IMR-90 (cell line): ENCODE results near the gene CPNE1. TPM values are rescaled to one million over a fixed set of nuclear protein-coding genes. Genes with fewer than 3 reads are reported as not detected.

ENCODE experiments used
- ATAC-seq: fragments of 200-7000 bp; cut with Tn5 transposase; 2 replicates; pipeline ENCODE4 v1.9.1; 2020; ENCODE audit warnings: low read depth, mild to moderate bottlenecking, moderate library complexity
- BruUV-seq: library from RNA; stranded (reverse); fragments of 400-500 nt; replicated peaks from 2 replicates; lab custom pipeline; 2021; lab: Mats Ljungman, UMichigan
- CTCF ChIA-PET: fragments of 300-600 bp; formaldehyde crosslinking; extraction: SDS; loops from one replicate; lab custom pipeline; 2021; ENCODE audit warnings: antibody characterized with exemption; lab: Yijun Ruan, JAX
- POLR2A ChIA-PET: fragments of 300-600 bp; sonication (Branson Sonifier 250); formaldehyde crosslinking; loops from one replicate; lab custom pipeline; 2022; ENCODE audit warnings: antibody characterized with exemption; ENCODE audit not compliant: unreplicated experiment; lab: Charles Lee
- DNase-seq: peaks from one replicate; pipeline ENCODE4 v3.0.0; 2013
- H2AFZ ChIP-seq: replicated peaks from 2 replicates; pipeline ENCODE3; 2013; ENCODE audit warnings: low read length, mild to moderate bottlenecking; ENCODE audit not compliant: poor library complexity
- H2AK5ac ChIP-seq: 2 replicates; pipeline ENCODE4 v1.6.1; 2013; ENCODE audit warnings: low read depth, low read length, inconsistent platforms
- H2AK9ac ChIP-seq: replicated peaks from 2 replicates; pipeline ENCODE3; 2013; ENCODE audit warnings: mild to moderate bottlenecking, low read depth, low read length, moderate library complexity; ENCODE audit not compliant: poor library complexity
- H2BK120ac ChIP-seq: 2 replicates; pipeline ENCODE4 v1.6.1; 2013; ENCODE audit warnings: low read depth, low read length, inconsistent platforms
- H2BK15ac ChIP-seq: 3 replicates; pipeline ENCODE4 v1.6.1; 2013; ENCODE audit warnings: low read depth, low read length, inconsistent platforms
- H2BK20ac ChIP-seq: 2 replicates; pipeline ENCODE4 v1.6.1; 2013; ENCODE audit warnings: low read depth, mild to moderate bottlenecking, inconsistent platforms, low read length, moderate library complexity
- H2BK5ac ChIP-seq: 2 replicates; pipeline ENCODE4 v1.6.1; 2013; ENCODE audit warnings: mild to moderate bottlenecking, low read depth, low read length, inconsistent platforms; ENCODE audit not compliant: poor library complexity, severe bottlenecking
- H3K14ac ChIP-seq: replicated peaks from 2 replicates; pipeline ENCODE4 v1.6.1; 2013; ENCODE audit warnings: low read depth, low read length, inconsistent platforms
- H3K18ac ChIP-seq: 2 replicates; pipeline ENCODE4 v1.6.1; 2013; ENCODE audit warnings: low read depth, low read length, control low read depth
- H3K23ac ChIP-seq: 2 replicates; pipeline ENCODE4 v1.6.1; 2013; ENCODE audit warnings: low read depth, low read length, inconsistent platforms
- H3K27ac ChIP-seq: 2 replicates; pipeline ENCODE4 v1.5.1; 2013; ENCODE audit warnings: mild to moderate bottlenecking, control low read depth, low read length; ENCODE audit not compliant: insufficient read depth
- H3K27me3 ChIP-seq: 2 replicates; pipeline ENCODE4 v1.6.1; 2013; ENCODE audit warnings: low read length; ENCODE audit not compliant: control insufficient read depth, insufficient read depth
- H3K36me3 ChIP-seq: 2 replicates; pipeline ENCODE4 v1.6.1; 2013; ENCODE audit warnings: low read length, mixed read lengths; ENCODE audit not compliant: control insufficient read depth, insufficient read depth
- H3K4ac ChIP-seq: 2 replicates; pipeline ENCODE4 v1.6.1; 2013; ENCODE audit warnings: low read depth, low read length, inconsistent platforms
- H3K4me1 ChIP-seq: 2 replicates; pipeline ENCODE4 v1.6.1; 2013; ENCODE audit warnings: low read length, mixed read lengths; ENCODE audit not compliant: control insufficient read depth, insufficient read depth
- H3K4me2 ChIP-seq: 2 replicates; pipeline ENCODE4 v1.6.1; 2013; ENCODE audit warnings: low read depth, mild to moderate bottlenecking, control low read depth, low read length, moderate library complexity
- H3K4me3 ChIP-seq: 2 replicates; pipeline ENCODE4 v1.5.1; 2013; ENCODE audit warnings: low read depth, mild to moderate bottlenecking, control low read depth, low read length, moderate library complexity; ENCODE audit not compliant: insufficient read depth
- H3K56ac ChIP-seq: 2 replicates; pipeline ENCODE4 v1.6.1; 2013; ENCODE audit warnings: low read length, inconsistent platforms; ENCODE audit not compliant: insufficient read depth; ENCODE audit errors: extremely low read depth
- H3K79me1 ChIP-seq, 2 experiments: 2 replicates each; pipeline ENCODE4 v1.6.1; 2013; ENCODE audit warnings: low read length in 2 of 2, inconsistent platforms in 1 of 2, low read depth in 1 of 2
- H3K9ac ChIP-seq: 2 replicates; pipeline ENCODE4 v1.6.1; 2013; ENCODE audit warnings: low read depth, low read length, control low read depth
- H3K9me1 ChIP-seq: 2 replicates; pipeline ENCODE4 v1.6.1; 2013; ENCODE audit warnings: low read length, inconsistent platforms; ENCODE audit not compliant: insufficient read depth
- H3K9me3 ChIP-seq: 2 replicates; pipeline ENCODE4 v1.6.1; 2013; ENCODE audit warnings: low read length; ENCODE audit not compliant: control insufficient read depth, insufficient read depth
- H4K20me1 ChIP-seq: 2 replicates; pipeline ENCODE4 v1.6.1; 2013; ENCODE audit warnings: low read length, inconsistent platforms; ENCODE audit not compliant: insufficient read depth
- H4K5ac ChIP-seq: 2 replicates; pipeline ENCODE4 v1.6.1; 2013; ENCODE audit warnings: mild to moderate bottlenecking, low read depth, low read length, control low read depth
- H4K8ac ChIP-seq, 2 experiments: 2 replicates each; pipeline ENCODE4 v1.6.1; 2013; ENCODE audit warnings: low read depth in 2 of 2, low read length in 2 of 2, control low read depth in 1 of 2, inconsistent platforms in 1 of 2
- H4K91ac ChIP-seq: 2 replicates; pipeline ENCODE4 v1.6.1; 2013; ENCODE audit warnings: low read depth, low read length, inconsistent platforms; ENCODE audit not compliant: insufficient read depth
- ELK1 ChIP-seq: fragments of 150-350 bp; IDR thresholded peaks from 2 replicates; pipeline ENCODE4 v1.6.1; 2016; ENCODE audit warnings: low read depth, mild to moderate bottlenecking, low read length, moderate library complexity, borderline replicate concordance
- MAFK ChIP-seq: IDR thresholded peaks from 2 replicates; pipeline ENCODE4 v1.6.1; 2012; ENCODE audit warnings: low read depth, low read length, improper control_type of control experiment
- NFE2L2 ChIP-seq: fragments of 150-350 bp; IDR thresholded peaks from 2 replicates; pipeline ENCODE4 v1.6.1; 2016; ENCODE audit warnings: low read depth, mild to moderate bottlenecking, low read length
- POLR2A ChIP-seq: IDR thresholded peaks from 2 replicates; pipeline ENCODE4 v1.6.1; 2012; ENCODE audit warnings: mild to moderate bottlenecking, low read depth, low read length
- USF2 ChIP-seq: fragments of 150-350 bp; IDR thresholded peaks from 2 replicates; pipeline ENCODE4 v1.6.1; 2017; ENCODE audit warnings: mild to moderate bottlenecking, antibody characterized with exemption, low read length, low read depth
- WGBS, 2 experiments: methylation state at CpG; one replicate each; pipeline versions ENCODE4 v1.1.5 to v1.1.7; 2013; ENCODE audit warnings: missing lambda C conversion rate in 2 of 2; ENCODE audit not compliant: insufficient read length in 1 of 2; ENCODE audit errors: extremely low coverage in 2 of 2; 5-methylcytosine and 5-hydroxymethylcytosine counted together
- dilution Hi-C: fragments of 300-500 bp; cut with HindIII; formaldehyde crosslinking; loops from one replicate; pipeline ENCODE4 v1.14.3; 2018; ENCODE audit warnings: low sequenced_read_pairs; ENCODE audit not compliant: unreplicated experiment
- in situ Hi-C: fragments of 300-500 bp; cut with MboI; formaldehyde crosslinking; loops from 3 replicates; pipeline ENCODE4 v1.14.3; 2019; ENCODE audit warnings: low sequenced_read_pairs, inconsistent platforms, mixed read lengths
- intact Hi-C: fragments of 100-400 bp; cut with micrococcal nuclease; formaldehyde crosslinking; loops from 2 replicates; pipeline ENCODE4 v1.10.0; 2022
- polyA plus RNA-seq, 3 experiments: library from polyadenylated mRNA; depleted of rRNA; stranded (reverse); fragments of >200 nt; gene quantifications; 2 replicates each; pipeline ENCODE4 v1.2.3, GENCODE V29; 2012; ENCODE audit warnings: low replicate concordance in 1 of 3
- total RNA-seq: library from RNA; depleted of rRNA; stranded (reverse); fragments of >200 nt; gene quantifications from 2 replicates; pipeline ENCODE4 v1.2.3, GENCODE V29; 2012

The CPNE1 gene
- total and polyA plus RNA-seq, 2 of the 4 experiments (the other 2 are of a cell fraction), result 163 to 165 TPM

- Histone ChIP-seq H3K23ac (no peak overlapping the region), H2BK20ac (no peak overlapping the region), H3K4ac (no peak overlapping the region), H3K9me3 (no peaks in the 10 kb centered on the region), H4K91ac (no peak overlapping the region), H3K4me2 (no peak overlapping the region), H2BK15ac (no peak overlapping the region), H3K9me1 (peaks cover 5% of the 10 kb centered on the region; the same call in 1 of the 2 replicates), H3K27ac (no peak overlapping the region), H2BK5ac (no peak overlapping the region), H4K8ac (no peak overlapping the region), H3K14ac (no peak overlapping the region), H3K27me3 (no peaks in the 10 kb centered on the region), H3K79me1 (peaks cover 0 to 45% of the 10 kb centered on the region in 2 experiments; a peak in 3 of 4 replicates), H2AFZ (no peak overlapping the region), H4K5ac (no peak overlapping the region), H3K18ac (no peak overlapping the region), H2BK120ac (no peak overlapping the region), H3K36me3 (no peaks in the 10 kb centered on the region), H3K9ac (no peak overlapping the region), H2AK5ac (no peak overlapping the region), H3K4me3 (no peak overlapping the region), H4K20me1 (peaks cover 90% of the 10 kb centered on the region), H2AK9ac (no peak overlapping the region), H3K4me1 (peaks cover 4% of the 10 kb centered on the region), H3K56ac (no peak overlapping the region)
- BruUV-seq, result no TSS peak
- ChIA-PET CTCF (no interaction called here), POLR2A (no interaction called here)
- dilution Hi-C loops, result no loop called here
- WGBS, 2 experiments, result no CpG with 5 or more reads among the region's 10 CpGs
- in situ Hi-C loops, result no loop called here
- intact Hi-C loops, result loop anchor here (5.0 to 10.0 kb wide), 2 partner anchors 96 to 148 kb away; no protein-coding TSS in a partner anchor
- no peak for TF ChIP-seq USF2
- TF ChIP-seq MAFK, result no peak
- TF ChIP-seq NFE2L2, result no peak
- TF ChIP-seq POLR2A, result no peak
- TF ChIP-seq ELK1, result no peak
- DNase-seq, result no peak
- ATAC-seq, result no peak
Measured at GRCh38 chr20:35660122-35660937, 4.4 kb downstream of the CPNE1 start.
